Astrocyte (in vitro differentiated cells and primary cell): Measurements from ENCODE around the gene TMEM100. TPM values are rescaled to one million over a fixed set of nuclear protein-coding genes. Genes with fewer than 3 reads are reported as not detected.

Experiments used
- DNase-seq: peaks from one replicate; pipeline ENCODE4 v3.0.0-alpha.2; 2010; ENCODE audit warnings: low read depth
- FAIRE-seq: peaks from 2 replicates; lab custom pipeline; 2011; peaks lifted over from hg19 to GRCh38; lab: Jason Lieb, UNC
- H2AFZ ChIP-seq: 2 replicates; pipeline ENCODE4 v1.6.0; 2012; ENCODE audit warnings: low read depth, low read length, inconsistent platforms
- H3K27ac ChIP-seq: 2 replicates; pipeline ENCODE4 v1.5.1; 2011; ENCODE audit warnings: low read depth, low read length, inconsistent platforms
- H3K27me3 ChIP-seq: 2 replicates; pipeline ENCODE4 v1.6.0; 2011; ENCODE audit warnings: low read length, inconsistent platforms; ENCODE audit not compliant: insufficient read depth
- H3K36me3 ChIP-seq: 2 replicates; pipeline ENCODE4 v1.5.1; 2011; ENCODE audit warnings: low read length, inconsistent platforms; ENCODE audit not compliant: insufficient read depth
- H3K4me1 ChIP-seq: 2 replicates; pipeline ENCODE4 v1.5.1; 2011; ENCODE audit warnings: low read length, inconsistent platforms; ENCODE audit not compliant: insufficient read depth
- H3K4me2 ChIP-seq: 2 replicates; pipeline ENCODE4 v1.6.0; 2012; ENCODE audit warnings: low read length, inconsistent platforms
- H3K4me3 ChIP-seq: 2 replicates; pipeline ENCODE4 v1.5.1; 2011; ENCODE audit warnings: low read depth, mild to moderate bottlenecking, low read length, inconsistent platforms; ENCODE audit not compliant: insufficient read depth
- H3K79me2 ChIP-seq: 2 replicates; pipeline ENCODE4 v1.6.0; 2012; ENCODE audit warnings: mild to moderate bottlenecking, low read length, inconsistent platforms; ENCODE audit not compliant: insufficient read depth
- H3K9ac ChIP-seq: 2 replicates; pipeline ENCODE4 v1.6.0; 2012; ENCODE audit warnings: mild to moderate bottlenecking, low read length, inconsistent platforms
- H3K9me3 ChIP-seq: 2 replicates; pipeline ENCODE4 v1.5.1; 2012; ENCODE audit warnings: low read depth, mild to moderate bottlenecking, low read length, inconsistent platforms; ENCODE audit not compliant: insufficient read depth
- H4K20me1 ChIP-seq: 2 replicates; pipeline ENCODE4 v1.6.0; 2012; ENCODE audit warnings: low read length, inconsistent platforms; ENCODE audit not compliant: insufficient read depth
- H3K27ac Mint-ChIP-seq: one replicate; pipeline ENCODE4 v1.8.0; 2021; ENCODE audit warnings: mild to moderate bottlenecking, mixed read lengths; ENCODE audit not compliant: unreplicated experiment
- H3K27me3 Mint-ChIP-seq: one replicate; pipeline ENCODE4 v1.8.0; 2021; ENCODE audit warnings: low read depth, mixed read lengths; ENCODE audit not compliant: unreplicated experiment
- H3K36me3 Mint-ChIP-seq: one replicate; pipeline ENCODE4 v1.8.0; 2021; ENCODE audit warnings: low read depth, mixed read lengths; ENCODE audit not compliant: unreplicated experiment
- H3K4me1 Mint-ChIP-seq: one replicate; pipeline ENCODE4 v1.8.0; 2021; ENCODE audit warnings: low read depth, mixed read lengths; ENCODE audit not compliant: unreplicated experiment
- H3K4me3 Mint-ChIP-seq: one replicate; pipeline ENCODE4 v1.8.0; 2021; ENCODE audit warnings: mild to moderate bottlenecking, moderate library complexity, mixed read lengths; ENCODE audit not compliant: unreplicated experiment
- H3K9me3 Mint-ChIP-seq: one replicate; pipeline ENCODE4 v1.8.0; 2021; ENCODE audit warnings: mild to moderate bottlenecking, mixed read lengths; ENCODE audit not compliant: unreplicated experiment
- EZH2 ChIP-seq: IDR thresholded peaks from 2 replicates; pipeline ENCODE4 v1.6.1; 2012; ENCODE audit warnings: mild to moderate bottlenecking, low read length, inconsistent platforms; ENCODE audit not compliant: insufficient read depth
- total RNA-seq: library from RNA; stranded (reverse); gene quantifications from 2 replicates; pipeline ENCODE4 v1.2.1, GENCODE V29; 2021
- TF ChIP-seq, protein P1 (sequence below): IDR thresholded peaks from 2 replicates; pipeline ENCODE4 v1.5.1; 2011; ENCODE audit warnings: low read depth, mild to moderate bottlenecking, inconsistent platforms, low read length, moderate library complexity; ENCODE audit not compliant: insufficient read depth

TMEM100 gene
- total RNA-seq, 1 donor from 2014 or later: 7.3 TPM

- Mint-ChIP-seq H3K27me3 (no peaks in the 10 kb centered on the region), H3K9me3 (no peaks in the 10 kb centered on the region), H3K36me3 (peaks cover 4% of the 10 kb centered on the region), H3K4me3 (no peak overlapping the region), H3K4me1 (no peaks in the 10 kb centered on the region), H3K27ac (no peak overlapping the region)
- no peak overlapping the region for H3K27ac ChIP-seq
- DNase-seq (no peak), FAIRE-seq (no peak)
- TF ChIP-seq EZH2: no peak
- TF ChIP-seq, protein P1, sequence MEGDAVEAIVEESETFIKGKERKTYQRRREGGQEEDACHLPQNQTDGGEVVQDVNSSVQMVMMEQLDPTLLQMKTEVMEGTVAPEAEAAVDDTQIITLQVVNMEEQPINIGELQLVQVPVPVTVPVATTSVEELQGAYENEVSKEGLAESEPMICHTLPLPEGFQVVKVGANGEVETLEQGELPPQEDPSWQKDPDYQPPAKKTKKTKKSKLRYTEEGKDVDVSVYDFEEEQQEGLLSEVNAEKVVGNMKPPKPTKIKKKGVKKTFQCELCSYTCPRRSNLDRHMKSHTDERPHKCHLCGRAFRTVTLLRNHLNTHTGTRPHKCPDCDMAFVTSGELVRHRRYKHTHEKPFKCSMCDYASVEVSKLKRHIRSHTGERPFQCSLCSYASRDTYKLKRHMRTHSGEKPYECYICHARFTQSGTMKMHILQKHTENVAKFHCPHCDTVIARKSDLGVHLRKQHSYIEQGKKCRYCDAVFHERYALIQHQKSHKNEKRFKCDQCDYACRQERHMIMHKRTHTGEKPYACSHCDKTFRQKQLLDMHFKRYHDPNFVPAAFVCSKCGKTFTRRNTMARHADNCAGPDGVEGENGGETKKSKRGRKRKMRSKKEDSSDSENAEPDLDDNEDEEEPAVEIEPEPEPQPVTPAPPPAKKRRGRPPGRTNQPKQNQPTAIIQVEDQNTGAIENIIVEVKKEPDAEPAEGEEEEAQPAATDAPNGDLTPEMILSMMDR: no peak
- H3K27me3 ChIP-seq: no peaks in the 10 kb centered on the region
- no peaks in the 10 kb centered on the region for H3K4me1 ChIP-seq
- peaks cover 49% of the 10 kb centered on the region for H4K20me1 ChIP-seq
- H2AFZ ChIP-seq: no peak overlapping the region
- no peak overlapping the region for H3K4me3 ChIP-seq
- H3K4me2 ChIP-seq: no peak overlapping the region
- no peak overlapping the region for H3K9ac ChIP-seq
- no peaks in the 10 kb centered on the region for H3K9me3 ChIP-seq
- H3K36me3 ChIP-seq: peaks cover 2% of the 10 kb centered on the region
- H3K79me2 ChIP-seq: peaks cover 58% of the 10 kb centered on the region
Measured at GRCh38 chr17:55757659-55758058, 35.0 kb upstream of the TMEM100 start.

DNA sequence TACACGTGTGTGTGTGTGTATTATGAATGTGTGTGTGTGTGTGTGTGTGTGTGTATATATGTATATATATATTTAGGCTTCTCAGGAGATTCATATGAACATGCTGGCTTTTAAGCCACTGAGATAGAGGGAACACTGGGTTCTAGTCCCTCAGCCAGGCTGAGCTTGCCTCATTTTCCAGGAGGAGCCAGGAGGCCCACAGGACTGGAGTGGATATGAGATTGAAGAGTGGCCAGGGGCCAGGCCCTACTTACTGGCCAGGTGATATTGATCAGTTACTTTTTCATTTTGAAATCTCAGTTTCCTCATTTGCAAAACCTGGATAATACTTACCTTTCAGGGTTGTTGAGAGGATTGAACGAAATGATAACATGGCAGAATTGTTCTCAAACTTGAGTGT is 34.0 kb upstream of the TMEM100 start:
- FAIRE-seq: no peak

DNA sequence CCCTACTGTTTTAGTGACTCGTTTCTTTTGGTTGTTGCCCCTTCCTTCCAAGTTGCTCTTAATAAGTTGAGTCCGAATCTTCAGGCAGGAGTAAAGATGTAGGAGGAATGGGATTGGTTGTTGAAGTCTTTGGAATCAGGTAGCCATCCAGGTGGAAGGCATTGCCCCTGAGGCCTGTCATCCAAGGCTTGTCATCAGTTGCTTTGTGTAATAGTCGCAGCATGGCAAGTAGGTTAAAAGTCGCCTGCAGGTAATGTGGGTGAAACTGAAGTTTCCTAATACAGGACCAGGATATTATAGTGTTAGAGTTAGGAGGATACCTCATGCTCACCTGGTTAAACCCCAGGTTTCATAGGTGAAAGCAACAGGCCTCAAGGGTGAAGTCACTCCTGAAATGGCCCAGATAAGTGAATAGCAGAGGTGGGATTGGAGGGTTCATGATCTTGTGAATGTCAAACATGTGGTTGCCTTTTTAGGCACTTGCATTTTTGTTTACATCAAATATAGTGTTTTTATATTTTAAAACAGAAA is 29.1 kb upstream of the TMEM100 start:
- no peaks in the 10 kb centered on the region for H3K27me3 ChIP-seq
- no peak for TF ChIP-seq EZH2
- TF ChIP-seq, protein P1: no peak
- peaks cover 2% of the 10 kb centered on the region for H3K36me3 ChIP-seq
- H3K79me2 ChIP-seq: peaks cover 46% of the 10 kb centered on the region
- peak overlapping the region; percentile 85 for H3K4me3 ChIP-seq
- H3K9me3 ChIP-seq: no peaks in the 10 kb centered on the region
- H3K9ac ChIP-seq: peak overlapping the region; percentile 86
- peak overlapping the region; percentile 93 for H2AFZ ChIP-seq
- H3K27me3 Mint-ChIP-seq: no peaks in the 10 kb centered on the region
- no peaks in the 10 kb centered on the region for H3K9me3 Mint-ChIP-seq
- H3K4me1 Mint-ChIP-seq: peaks cover 10% of the 10 kb centered on the region
- H3K4me2 ChIP-seq: peak overlapping the region; percentile 96
- FAIRE-seq (no peak), DNase-seq (no peak)
- H3K4me3 Mint-ChIP-seq: peak overlapping the region; percentile 92
- peak overlapping the region; percentile 44 for H3K27ac Mint-ChIP-seq
- H3K36me3 Mint-ChIP-seq: peaks cover 4% of the 10 kb centered on the region
- peaks cover 9% of the 10 kb centered on the region for H4K20me1 ChIP-seq
- peaks cover 5% of the 10 kb centered on the region for H3K4me1 ChIP-seq
- no peak overlapping the region for H3K27ac ChIP-seq

More for the DNA sequence above, 34.0 kb upstream of the TMEM100 start:
- Histone ChIP-seq H3K4me1 (peaks cover 3% of the 10 kb centered on the region), H3K27ac (no peak overlapping the region), H3K79me2 (peaks cover 62% of the 10 kb centered on the region), H3K9me3 (no peaks in the 10 kb centered on the region), H3K27me3 (no peaks in the 10 kb centered on the region), H3K4me2 (no peak overlapping the region), H4K20me1 (peaks cover 44% of the 10 kb centered on the region), H3K4me3 (no peak overlapping the region), H3K36me3 (peaks cover 2% of the 10 kb centered on the region), H2AFZ (no peak overlapping the region), H3K9ac (no peak overlapping the region)
- TF ChIP-seq EZH2: no peak
- TF ChIP-seq, protein P1: no peak
- no peak overlapping the region for H3K4me3 Mint-ChIP-seq
- H3K27ac Mint-ChIP-seq: no peak overlapping the region
- no peak for DNase-seq
- peaks cover 4% of the 10 kb centered on the region for H3K36me3 Mint-ChIP-seq
- no peaks in the 10 kb centered on the region for H3K9me3 Mint-ChIP-seq
- peaks cover 6% of the 10 kb centered on the region for H3K4me1 Mint-ChIP-seq
- no peaks in the 10 kb centered on the region for H3K27me3 Mint-ChIP-seq
